ENCODE results near the gene MID1IP1.

The MID1IP1 gene

GRCh38 chrX:38816155-38816554, 14.9 kb downstream of the MID1IP1 start:
- DNase-seq (ENCODE audit: low read depth) = no peak

- DNase-seq (ENCODE audit: low read depth) = no peak
These were observed 15.9 kb downstream of the MID1IP1 start for GRCh38 chrX:38817004-38817703.

DNA sequence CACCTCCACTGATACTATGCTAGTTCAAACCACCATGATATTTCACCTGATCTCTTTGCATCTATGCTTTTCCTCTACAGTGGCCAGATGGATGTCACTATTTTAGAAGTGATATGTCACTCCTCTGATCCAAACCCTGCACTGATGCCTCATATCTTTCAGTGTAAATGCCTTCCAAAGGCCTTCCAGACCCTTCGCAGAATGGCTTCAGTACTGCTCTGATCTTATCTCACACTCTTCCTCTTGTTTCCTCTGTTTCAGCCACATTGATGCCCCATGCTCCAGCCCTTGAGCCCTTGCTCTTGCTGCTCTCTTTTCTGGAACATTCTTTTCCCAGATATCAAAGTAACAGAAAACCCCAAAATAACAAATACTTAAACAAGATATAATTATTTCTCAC, 17.9 kb downstream of the MID1IP1 start:
- no peak for DNase-seq (ENCODE audit: low read depth)

GRCh38 chrX:38819709-38820108, 18.4 kb downstream of the MID1IP1 start:
- DNase-seq (ENCODE audit: low read depth) = no peak

DNA sequence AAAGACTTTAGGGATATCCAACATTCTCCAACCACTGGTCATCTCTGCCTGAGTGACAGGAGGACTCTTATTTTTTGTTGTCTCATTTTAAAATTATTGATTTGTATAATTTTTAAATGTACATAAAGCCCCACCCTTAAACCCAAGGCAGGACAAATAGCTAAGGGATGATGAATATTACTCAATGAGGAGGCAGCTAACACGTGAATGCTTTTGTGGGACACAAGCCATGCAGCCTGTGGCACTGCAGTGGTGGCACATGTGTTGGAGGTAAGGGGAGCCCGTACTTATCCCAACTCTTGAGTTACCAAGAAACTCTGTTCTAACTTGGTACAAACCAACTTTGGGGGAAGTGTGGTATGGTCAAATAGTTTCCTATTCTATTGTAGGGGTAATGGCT, 19.5 kb downstream of the MID1IP1 start:
- DNase-seq (ENCODE audit: low read depth) = no peak

DNA sequence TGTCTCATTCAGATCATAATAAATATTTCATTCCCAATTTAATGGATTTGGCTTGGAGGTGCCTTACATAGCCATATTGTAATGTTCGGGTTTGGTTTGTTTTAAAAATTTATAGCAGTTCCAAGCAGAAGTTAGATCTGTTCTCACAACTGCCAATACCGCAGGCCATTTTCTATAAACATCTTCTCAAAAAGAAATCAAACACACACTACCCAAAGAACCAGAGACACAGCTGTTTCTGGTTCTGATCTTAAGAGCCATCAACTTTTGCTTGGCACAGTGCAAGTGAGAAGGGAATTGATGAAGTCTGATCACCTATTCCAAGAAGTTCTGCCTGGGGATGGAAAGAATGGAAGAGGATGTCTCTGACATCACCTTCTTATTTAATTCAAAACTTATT, 22.9 kb downstream of the MID1IP1 start:
- DNase-seq (ENCODE audit: low read depth) = no peak

- DNase-seq (ENCODE audit: low read depth) = no peak
These were observed 30.7 kb downstream of the MID1IP1 start for GRCh38 chrX:38831949-38832348.

GRCh38 chrX:38837389-38837788, 36.1 kb downstream of the MID1IP1 start:
- no peak for DNase-seq (ENCODE audit: low read depth)

DNA sequence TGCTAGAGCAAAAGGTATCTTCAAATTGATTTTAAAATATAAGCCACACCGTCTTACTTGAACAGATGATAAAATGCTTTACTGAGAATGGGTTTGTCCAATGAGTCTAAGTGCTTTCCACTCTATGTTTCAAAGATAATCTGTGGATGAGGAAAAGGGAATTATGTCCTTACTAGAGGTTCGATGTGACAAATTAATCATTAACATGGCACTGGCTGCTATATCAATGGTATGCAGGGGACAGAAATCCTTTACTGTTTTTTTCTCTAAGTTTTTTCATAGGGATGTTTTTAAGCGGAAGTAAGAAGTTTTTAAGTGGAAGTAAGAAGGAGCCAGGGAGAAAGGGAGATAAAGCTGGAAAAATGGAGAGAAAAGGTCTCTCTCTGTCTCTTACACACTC, 38.0 kb downstream of the MID1IP1 start:
- no peak for DNase-seq (ENCODE audit: low read depth)

- DNase-seq (ENCODE audit: low read depth) = no peak
These were observed 38.7 kb downstream of the MID1IP1 start for GRCh38 chrX:38839944-38840343.

- DNase-seq (ENCODE audit: low read depth) = no peak
These were observed 40.5 kb downstream of the MID1IP1 start for GRCh38 chrX:38841750-38842149.

DNA sequence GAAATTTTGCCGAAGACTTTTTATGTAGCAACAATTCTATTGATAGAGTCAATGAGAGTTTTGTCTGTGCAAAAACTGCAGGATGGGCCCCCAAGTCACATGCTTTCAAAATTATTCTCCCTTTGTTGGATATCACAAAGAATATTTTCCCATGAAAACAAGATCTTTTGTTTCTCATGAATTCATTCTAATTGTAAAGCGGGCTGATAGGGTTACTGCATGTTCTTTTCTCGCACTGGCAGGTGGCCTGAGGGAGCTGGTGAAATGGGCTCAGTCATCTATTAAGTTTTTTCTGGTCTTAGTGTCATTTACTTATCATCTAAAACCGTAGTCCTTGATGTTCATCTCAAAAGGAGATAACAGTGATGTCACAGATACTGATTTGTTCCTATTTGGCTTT, 44.2 kb downstream of the MID1IP1 start:
- no peak for DNase-seq (ENCODE audit: low read depth)

GRCh38 chrX:38847206-38847902, 46.1 kb downstream of the MID1IP1 start:
- DNase-seq (ENCODE audit: low read depth) = no peak

- DNase-seq (ENCODE audit: low read depth) = no peak
These were observed 46.6 kb downstream of the MID1IP1 start for GRCh38 chrX:38847903-38848230.

GRCh38 chrX:38848671-38849455, 47.6 kb downstream of the MID1IP1 start:
- DNase-seq (ENCODE audit: low read depth) = no peak

GRCh38 chrX:38850807-38851544, 49.7 kb downstream of the MID1IP1 start:
- no peak for DNase-seq (ENCODE audit: low read depth)

- DNase-seq (ENCODE audit: low read depth) = no peak
These were observed 53.0 kb downstream of the MID1IP1 start for GRCh38 chrX:38854305-38854704.
